ENCODE data around the gene CLEC4E. TPM values are rescaled to one million over a fixed set of nuclear protein-coding genes. Genes with fewer than 3 reads are reported as not detected.
"Not testable (repeated sequence)": the region's sequence is repeated elsewhere in the genome, so short reads cannot be mapped to it uniquely, and the experiment has no call there.

Gene CLEC4E, protein sequence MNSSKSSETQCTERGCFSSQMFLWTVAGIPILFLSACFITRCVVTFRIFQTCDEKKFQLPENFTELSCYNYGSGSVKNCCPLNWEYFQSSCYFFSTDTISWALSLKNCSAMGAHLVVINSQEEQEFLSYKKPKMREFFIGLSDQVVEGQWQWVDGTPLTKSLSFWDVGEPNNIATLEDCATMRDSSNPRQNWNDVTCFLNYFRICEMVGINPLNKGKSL
- polyA plus RNA-seq (2012; ENCODE audit: insufficient read length, low read depth): not detected

DNA sequence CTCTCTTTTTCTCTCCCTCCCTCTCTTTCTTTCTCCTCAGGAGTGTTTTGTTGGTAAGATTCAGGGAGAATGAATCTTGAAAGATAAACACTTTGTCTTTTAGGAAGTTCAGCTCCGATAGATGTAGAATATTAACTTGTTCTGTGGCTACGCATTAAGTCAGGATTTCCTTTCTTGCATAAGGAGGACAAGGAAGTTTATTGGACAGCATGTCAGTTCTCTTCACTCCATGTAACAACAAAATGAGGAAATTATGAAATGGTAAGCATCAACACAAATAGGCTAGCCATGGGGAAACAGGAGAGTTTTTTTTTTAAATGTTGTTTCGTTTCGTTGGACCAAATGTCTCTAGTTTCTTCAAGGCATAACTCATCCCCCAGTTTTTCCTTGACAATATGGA lies at the start of gene CLEC4E:
CLEC4E (minus strand) TSS at position 75 of the 400 bp plus-strand sequence. CDS start 108 bp downstream, outside the sequence.
- not testable (repeated sequence) for TF ChIP-seq FOXP2 (optimal IDR thresholded peaks at IDR 0.05; ENCODE audit: borderline replicate concordance, extremely low read depth, extremely low read length, insufficient read depth); POLR2AphosphoS5 (IDR thresholded peaks at IDR 0.05; ENCODE audit: low read depth, low read length); TAF1 (IDR thresholded peaks at IDR 0.05; ENCODE audit: borderline replicate concordance, insufficient read depth, low read length)

GRCh38 chr12:8589679-8590078 lies 49.0 kb upstream of the CLEC4E start:
- TF ChIP-seq REST (IDR thresholded peaks at IDR 0.05; ENCODE audit: insufficient read depth in 1 of 2, low read depth in 2 of 2, low read length in 2 of 2) (no peak), TAF1 (IDR thresholded peaks at IDR 0.05; ENCODE audit: borderline replicate concordance, insufficient read depth, low read length) (no peak), POLR2AphosphoS5 (IDR thresholded peaks at IDR 0.05; ENCODE audit: low read depth, low read length) (no peak)

GRCh38 chr12:8584004-8584403 lies 43.3 kb upstream of the CLEC4E start:
- TF ChIP-seq TAF1 (IDR thresholded peaks at IDR 0.05; ENCODE audit: borderline replicate concordance, insufficient read depth, low read length) (no peak), FOXP2 (optimal IDR thresholded peaks at IDR 0.05; ENCODE audit: borderline replicate concordance, extremely low read depth, extremely low read length, insufficient read depth) (no peak), POLR2AphosphoS5 (IDR thresholded peaks at IDR 0.05; ENCODE audit: low read depth, low read length) (no peak), SIN3A (IDR thresholded peaks at IDR 0.05; ENCODE audit: borderline replicate concordance, insufficient read depth, low read length) (no peak), REST (IDR thresholded peaks at IDR 0.05; ENCODE audit: insufficient read depth in 1 of 2, low read depth in 2 of 2, low read length in 2 of 2) (no peak)

- TF ChIP-seq FOXP2 (optimal IDR thresholded peaks at IDR 0.05; ENCODE audit: borderline replicate concordance, extremely low read depth, extremely low read length, insufficient read depth) (no peak), TAF1 (IDR thresholded peaks at IDR 0.05; ENCODE audit: borderline replicate concordance, insufficient read depth, low read length) (no peak), REST (IDR thresholded peaks at IDR 0.05; ENCODE audit: insufficient read depth in 1 of 2, low read depth in 2 of 2, low read length in 2 of 2) (no peak), POLR2AphosphoS5 (IDR thresholded peaks at IDR 0.05; ENCODE audit: low read depth, low read length) (no peak), SIN3A (IDR thresholded peaks at IDR 0.05; ENCODE audit: borderline replicate concordance, insufficient read depth, low read length) (no peak)
Measured at GRCh38 chr12:8581098-8581784, 40.5 kb upstream of the CLEC4E start.

GRCh38 chr12:8577879-8578278 lies 37.2 kb upstream of the CLEC4E start:
- TF ChIP-seq FOXP2 (optimal IDR thresholded peaks at IDR 0.05; ENCODE audit: borderline replicate concordance, extremely low read depth, extremely low read length, insufficient read depth) (no peak), POLR2AphosphoS5 (IDR thresholded peaks at IDR 0.05; ENCODE audit: low read depth, low read length) (no peak), TAF1 (IDR thresholded peaks at IDR 0.05; ENCODE audit: borderline replicate concordance, insufficient read depth, low read length) (no peak), SIN3A (IDR thresholded peaks at IDR 0.05; ENCODE audit: borderline replicate concordance, insufficient read depth, low read length) (no peak), REST (IDR thresholded peaks at IDR 0.05; ENCODE audit: insufficient read depth in 1 of 2, low read depth in 2 of 2, low read length in 2 of 2) (no peak)
